Ovary (tissue), 3 donors: ENCODE data around the gene TRPM3.

Source experiments
- EP300 ChIP-seq: sonication (generic); formaldehyde crosslinking; IDR thresholded peaks from one replicate; pipeline ENCODE4 v1.6.1; 2017; ENCODE audit warnings: antibody characterized with exemption
- POLR2A ChIP-seq: fragments of 450-650 bp; IDR thresholded peaks from one replicate; pipeline ENCODE4 v1.6.1; 2017; ENCODE audit warnings: antibody characterized with exemption, mild to moderate bottlenecking, moderate library complexity
- TF ChIP-seq, protein P1 (sequence below), 3 donors: fragments of 450-650 bp in 2 of 3; fragments of 200-600 bp in 1 of 3; IDR thresholded peaks; one replicate each; pipeline versions ENCODE4 v1.5.1 to v1.8.0; 2016 to 2022; ENCODE audit warnings: antibody characterized with exemption in 3 of 3, mild to moderate bottlenecking in 1 of 3
- donor health status: DM: no; HTN: no; CAD: no.

DNA sequence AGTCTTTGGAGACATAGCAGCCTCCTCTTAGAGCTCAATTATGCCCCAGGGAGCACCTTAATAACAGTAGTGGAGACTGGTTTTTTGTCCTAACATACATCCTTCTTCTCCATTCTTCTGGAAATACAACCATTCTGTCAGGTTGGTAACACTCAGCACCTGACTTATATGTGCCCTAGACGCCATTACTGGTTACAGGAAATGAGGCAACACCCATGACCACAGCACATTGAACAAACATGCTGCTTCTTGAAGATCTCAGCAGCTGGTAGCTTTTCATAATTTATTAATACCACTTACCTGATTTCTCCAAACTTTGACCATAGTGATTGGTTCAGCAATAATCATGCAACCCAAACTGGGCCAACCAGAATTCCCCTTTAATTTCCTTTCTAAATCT, 25.1 kb upstream of the TRPM3 start:
- TF ChIP-seq, protein P1, sequence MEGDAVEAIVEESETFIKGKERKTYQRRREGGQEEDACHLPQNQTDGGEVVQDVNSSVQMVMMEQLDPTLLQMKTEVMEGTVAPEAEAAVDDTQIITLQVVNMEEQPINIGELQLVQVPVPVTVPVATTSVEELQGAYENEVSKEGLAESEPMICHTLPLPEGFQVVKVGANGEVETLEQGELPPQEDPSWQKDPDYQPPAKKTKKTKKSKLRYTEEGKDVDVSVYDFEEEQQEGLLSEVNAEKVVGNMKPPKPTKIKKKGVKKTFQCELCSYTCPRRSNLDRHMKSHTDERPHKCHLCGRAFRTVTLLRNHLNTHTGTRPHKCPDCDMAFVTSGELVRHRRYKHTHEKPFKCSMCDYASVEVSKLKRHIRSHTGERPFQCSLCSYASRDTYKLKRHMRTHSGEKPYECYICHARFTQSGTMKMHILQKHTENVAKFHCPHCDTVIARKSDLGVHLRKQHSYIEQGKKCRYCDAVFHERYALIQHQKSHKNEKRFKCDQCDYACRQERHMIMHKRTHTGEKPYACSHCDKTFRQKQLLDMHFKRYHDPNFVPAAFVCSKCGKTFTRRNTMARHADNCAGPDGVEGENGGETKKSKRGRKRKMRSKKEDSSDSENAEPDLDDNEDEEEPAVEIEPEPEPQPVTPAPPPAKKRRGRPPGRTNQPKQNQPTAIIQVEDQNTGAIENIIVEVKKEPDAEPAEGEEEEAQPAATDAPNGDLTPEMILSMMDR (IDR thresholded peaks at IDR 0.05), result no peak
- TF ChIP-seq POLR2A, result no peak
- TF ChIP-seq EP300, result no peak
